Liver (tissue), 9 donors: ENCODE data around the gene GNA14. TPM values are rescaled to one million over a fixed set of nuclear protein-coding genes. Genes with fewer than 3 reads are reported as not detected.

Source experiments
- DNase-seq: peaks from one replicate; pipeline ENCODE4 v3.0.0-alpha.2; 2017; ENCODE audit warnings: low spot score
- H3K27ac ChIP-seq, 2 donors: one replicate each; pipeline ENCODE4 v1.7.0; 2013; ENCODE audit warnings: inconsistent platforms in 2 of 2, low read length in 2 of 2, control low read depth in 1 of 2, low read depth in 1 of 2, mild to moderate bottlenecking in 1 of 2
- H3K27me3 ChIP-seq, 4 donors: one replicate each; pipeline versions ENCODE4 v1.6.1 to v1.7.0; 2013; ENCODE audit warnings: low read length in 3 of 4, inconsistent platforms in 1 of 4, mild to moderate bottlenecking in 1 of 4, moderate library complexity in 1 of 4; ENCODE audit not compliant: control insufficient read depth in 4 of 4, insufficient read depth in 4 of 4
- H3K36me3 ChIP-seq, 4 donors: one replicate each; pipeline versions ENCODE4 v1.6.1 to v1.7.0; 2013; ENCODE audit warnings: low read length in 3 of 4, mild to moderate bottlenecking in 3 of 4, low read depth in 1 of 4, moderate library complexity in 1 of 4; ENCODE audit not compliant: control insufficient read depth in 4 of 4, insufficient read depth in 3 of 4
- H3K4me1 ChIP-seq, 4 donors: one replicate each; pipeline versions ENCODE4 v1.6.1 to v1.7.0; 2013; ENCODE audit warnings: low read length in 3 of 4, mild to moderate bottlenecking in 3 of 4, moderate library complexity in 1 of 4; ENCODE audit not compliant: control insufficient read depth in 4 of 4, insufficient read depth in 4 of 4
- H3K4me3 ChIP-seq, 3 donors: one replicate each; pipeline versions ENCODE4 v1.6.1 to v1.7.0; 2013; ENCODE audit warnings: low read length in 3 of 3, control low read depth in 1 of 3, low read depth in 1 of 3, mild to moderate bottlenecking in 1 of 3
- H3K9ac ChIP-seq, 2 donors: one replicate each; pipeline ENCODE4 v1.7.0; 2013; ENCODE audit warnings: low read length in 2 of 2, mild to moderate bottlenecking in 2 of 2, moderate library complexity in 2 of 2, control low read depth in 1 of 2, low read depth in 1 of 2
- H3K9me3 ChIP-seq, 4 donors: one replicate each; pipeline versions ENCODE4 v1.6.1 to v1.7.0; 2013; ENCODE audit warnings: low read length in 3 of 4; ENCODE audit not compliant: control insufficient read depth in 4 of 4
- ATF3 ChIP-seq: IDR thresholded peaks from 2 replicates; pipeline ENCODE4 v1.6.1; 2016; ENCODE audit warnings: antibody characterized with exemption
- EGR1 ChIP-seq, 2 donors: IDR thresholded peaks; 2 replicates each; pipeline ENCODE4 v1.6.1; 2016 to 2018; ENCODE audit warnings: antibody characterized with exemption in 2 of 2, low read depth in 2 of 2
- FOXA1 ChIP-seq: IDR thresholded peaks from 2 replicates; pipeline ENCODE4 v1.6.1; 2016; ENCODE audit warnings: antibody characterized with exemption
- FOXA2 ChIP-seq: IDR thresholded peaks from 2 replicates; pipeline ENCODE4 v1.6.1; 2016; ENCODE audit warnings: antibody characterized with exemption
- GABPA ChIP-seq, 2 donors: IDR thresholded peaks in 1 of 2; conservative IDR thresholded peaks in 1 of 2; 2 replicates each; pipeline ENCODE4 v1.6.1; 2016; ENCODE audit warnings: antibody characterized with exemption in 2 of 2, mild to moderate bottlenecking in 1 of 2, moderate library complexity in 1 of 2
- HNF4A ChIP-seq, 2 donors: conservative IDR thresholded peaks; 2 replicates each; pipeline ENCODE4 v1.6.1; 2016; ENCODE audit warnings: antibody characterized with exemption in 2 of 2, mild to moderate bottlenecking in 2 of 2
- HNF4G ChIP-seq: IDR thresholded peaks from 2 replicates; pipeline ENCODE4 v1.6.1; 2016; ENCODE audit warnings: antibody characterized with exemption
- JUND ChIP-seq, 2 donors: IDR thresholded peaks; 2 replicates each; pipeline ENCODE4 v1.6.1; 2016; ENCODE audit warnings: antibody characterized with exemption in 2 of 2
- NR2F2 ChIP-seq: IDR thresholded peaks from 2 replicates; pipeline ENCODE4 v1.6.1; 2016; ENCODE audit warnings: antibody characterized with exemption
- RXRA ChIP-seq, 2 donors: IDR thresholded peaks; 2 replicates each; pipeline ENCODE4 v1.6.1; 2017 to 2018; ENCODE audit warnings: antibody characterized with exemption in 2 of 2, mild to moderate bottlenecking in 1 of 2
- SP1 ChIP-seq: IDR thresholded peaks from 2 replicates; pipeline ENCODE4 v1.6.1; 2018; ENCODE audit warnings: antibody characterized with exemption, mild to moderate bottlenecking
- TAF1 ChIP-seq: conservative IDR thresholded peaks from 2 replicates; pipeline ENCODE4 v1.6.1; 2016; ENCODE audit warnings: antibody characterized with exemption, mild to moderate bottlenecking
- YY1 ChIP-seq: IDR thresholded peaks from 2 replicates; pipeline ENCODE4 v1.6.1; 2016; ENCODE audit warnings: antibody characterized with exemption, mild to moderate bottlenecking
- WGBS: extraction: QIAGEN DNeasy Blood & Tissue Kit; methylation state at CpG from one replicate; pipeline ENCODE4 v1.1.7; 2013; 5-methylcytosine and 5-hydroxymethylcytosine counted together
- polyA plus RNA-seq, 2 donors: library from polyadenylated mRNA; stranded (reverse) in 1 of 2; unstranded in 1 of 2; fragments of 200-250 nt in 1 of 2; fragments of >200 nt in 1 of 2; fragmentation: Nextera tagmentation in 1 of 2; extraction: Ambion mirVana in 1 of 2; gene quantifications; one replicate each; pipeline versions ENCODE4 v1.2.1 to v1.2.3, GENCODE V29; 2013 to 2015
- total RNA-seq, 2 donors: library from RNA; depleted of rRNA; stranded (reverse); fragments of >200 nt; gene quantifications; one replicate each; pipeline ENCODE4 v1.2.3, GENCODE V29; 2014
- TF ChIP-seq, protein P1 (sequence below): IDR thresholded peaks from 2 replicates; pipeline ENCODE4 v1.6.1; 2016; ENCODE audit warnings: antibody characterized with exemption, mild to moderate bottlenecking
- TF ChIP-seq, protein P2 (sequence below): IDR thresholded peaks from 2 replicates; pipeline ENCODE4 v1.6.1; 2016; ENCODE audit warnings: antibody characterized with exemption
- TF ChIP-seq, protein P3 (sequence below): IDR thresholded peaks from 2 replicates; pipeline ENCODE4 v1.6.1; 2016; ENCODE audit warnings: antibody characterized with exemption
- donor health status: healthy.
- donor health status: healthy.
- donor health status: healthy.
- donor health status: healthy.
- donor health status: healthy.

The GNA14 gene
- total and polyA plus RNA-seq, 4 donors: 1.1 to 5.4 (median 2.9) TPM

GRCh38 chr9:77508396-77508795 lies 139.7 kb downstream of the GNA14 start:
- no peak for DNase-seq
- Histone ChIP-seq H3K4me3 (no peak overlapping the region), H3K27me3 (no peaks in the 10 kb centered on the region), H3K4me1 (peaks cover 1 to 11% (median 10%) of the 10 kb centered on the region in 4 donors), H3K9me3 (no peaks in the 10 kb centered on the region), H3K36me3 (peaks cover 0 to 2% (median 0%) of the 10 kb centered on the region in 4 donors), H3K27ac (no peak overlapping the region), H3K9ac (no peak overlapping the region)
- TF ChIP-seq, protein P1, sequence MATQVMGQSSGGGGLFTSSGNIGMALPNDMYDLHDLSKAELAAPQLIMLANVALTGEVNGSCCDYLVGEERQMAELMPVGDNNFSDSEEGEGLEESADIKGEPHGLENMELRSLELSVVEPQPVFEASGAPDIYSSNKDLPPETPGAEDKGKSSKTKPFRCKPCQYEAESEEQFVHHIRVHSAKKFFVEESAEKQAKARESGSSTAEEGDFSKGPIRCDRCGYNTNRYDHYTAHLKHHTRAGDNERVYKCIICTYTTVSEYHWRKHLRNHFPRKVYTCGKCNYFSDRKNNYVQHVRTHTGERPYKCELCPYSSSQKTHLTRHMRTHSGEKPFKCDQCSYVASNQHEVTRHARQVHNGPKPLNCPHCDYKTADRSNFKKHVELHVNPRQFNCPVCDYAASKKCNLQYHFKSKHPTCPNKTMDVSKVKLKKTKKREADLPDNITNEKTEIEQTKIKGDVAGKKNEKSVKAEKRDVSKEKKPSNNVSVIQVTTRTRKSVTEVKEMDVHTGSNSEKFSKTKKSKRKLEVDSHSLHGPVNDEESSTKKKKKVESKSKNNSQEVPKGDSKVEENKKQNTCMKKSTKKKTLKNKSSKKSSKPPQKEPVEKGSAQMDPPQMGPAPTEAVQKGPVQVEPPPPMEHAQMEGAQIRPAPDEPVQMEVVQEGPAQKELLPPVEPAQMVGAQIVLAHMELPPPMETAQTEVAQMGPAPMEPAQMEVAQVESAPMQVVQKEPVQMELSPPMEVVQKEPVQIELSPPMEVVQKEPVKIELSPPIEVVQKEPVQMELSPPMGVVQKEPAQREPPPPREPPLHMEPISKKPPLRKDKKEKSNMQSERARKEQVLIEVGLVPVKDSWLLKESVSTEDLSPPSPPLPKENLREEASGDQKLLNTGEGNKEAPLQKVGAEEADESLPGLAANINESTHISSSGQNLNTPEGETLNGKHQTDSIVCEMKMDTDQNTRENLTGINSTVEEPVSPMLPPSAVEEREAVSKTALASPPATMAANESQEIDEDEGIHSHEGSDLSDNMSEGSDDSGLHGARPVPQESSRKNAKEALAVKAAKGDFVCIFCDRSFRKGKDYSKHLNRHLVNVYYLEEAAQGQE: no peak
- TF ChIP-seq YY1 (no peak), FOXA2 (no peak), JUND (IDR thresholded peaks at IDR 0.05) (no peak), TAF1 (no peak), HNF4G (no peak), FOXA1 (no peak), EGR1 (IDR thresholded peaks at IDR 0.05; ENCODE audit: low read depth in 2 of 2) (no peak), GABPA (IDR thresholded peaks at IDR 0.05 in 1 of 2, conservative IDR thresholded peaks at IDR 0.05 in 1 of 2) (no peak), NR2F2 (no peak)
- TF ChIP-seq, protein P2, sequence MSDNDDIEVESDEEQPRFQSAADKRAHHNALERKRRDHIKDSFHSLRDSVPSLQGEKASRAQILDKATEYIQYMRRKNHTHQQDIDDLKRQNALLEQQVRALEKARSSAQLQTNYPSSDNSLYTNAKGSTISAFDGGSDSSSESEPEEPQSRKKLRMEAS: no peak
- WGBS: 94% methylated on average over 3 of the region's 3 CpGs

- Histone ChIP-seq H3K9ac (no peak overlapping the region), H3K4me1 (peaks cover 0 to 1% (median under 1%) of the 10 kb centered on the region in 4 donors), H3K27me3 (no peaks in the 10 kb centered on the region), H3K36me3 (peaks cover 0 to 2% (median 0%) of the 10 kb centered on the region in 4 donors), H3K9me3 (no peaks in the 10 kb centered on the region), H3K27ac (no peak overlapping the region), H3K4me3 (no peak overlapping the region)
- WGBS: 77% methylated on average over 7 of the region's 7 CpGs
- no peak for DNase-seq
- TF ChIP-seq ATF3 (no peak), HNF4A (conservative IDR thresholded peaks at IDR 0.05) (no peak), FOXA2 (no peak), SP1 (no peak), RXRA (IDR thresholded peaks at IDR 0.05) (peak in 1 of 2 donors; percentile 6), NR2F2 (peak; percentile 52)
- TF ChIP-seq, protein P3, sequence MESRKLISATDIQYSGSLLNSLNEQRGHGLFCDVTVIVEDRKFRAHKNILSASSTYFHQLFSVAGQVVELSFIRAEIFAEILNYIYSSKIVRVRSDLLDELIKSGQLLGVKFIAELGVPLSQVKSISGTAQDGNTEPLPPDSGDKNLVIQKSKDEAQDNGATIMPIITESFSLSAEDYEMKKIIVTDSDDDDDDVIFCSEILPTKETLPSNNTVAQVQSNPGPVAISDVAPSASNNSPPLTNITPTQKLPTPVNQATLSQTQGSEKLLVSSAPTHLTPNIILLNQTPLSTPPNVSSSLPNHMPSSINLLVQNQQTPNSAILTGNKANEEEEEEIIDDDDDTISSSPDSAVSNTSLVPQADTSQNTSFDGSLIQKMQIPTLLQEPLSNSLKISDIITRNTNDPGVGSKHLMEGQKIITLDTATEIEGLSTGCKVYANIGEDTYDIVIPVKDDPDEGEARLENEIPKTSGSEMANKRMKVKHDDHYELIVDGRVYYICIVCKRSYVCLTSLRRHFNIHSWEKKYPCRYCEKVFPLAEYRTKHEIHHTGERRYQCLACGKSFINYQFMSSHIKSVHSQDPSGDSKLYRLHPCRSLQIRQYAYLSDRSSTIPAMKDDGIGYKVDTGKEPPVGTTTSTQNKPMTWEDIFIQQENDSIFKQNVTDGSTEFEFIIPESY: no peak
- TF ChIP-seq, protein P2: no peak
These were observed 140.7 kb downstream of the GNA14 start for GRCh38 chr9:77507212-77507961.
